H54 (cell line): ENCODE results near the gene DNM2.

ENCODE experiments used
- DNase-seq: peaks from one replicate; pipeline ENCODE4 v3.0.0; 2011; ENCODE audit warnings: low spot score, mixed read lengths; ENCODE audit not compliant: insufficient read length
- FAIRE-seq: peaks from 3 replicates; lab custom pipeline; 2011; peaks lifted over from hg19 to GRCh38; lab: Jason Lieb, UNC
- POLR2A ChIP-seq: IDR thresholded peaks from 2 replicates; pipeline ENCODE4 v1.6.1; 2011; ENCODE audit warnings: low read depth, mild to moderate bottlenecking, low read length

Gene DNM2

DNA sequence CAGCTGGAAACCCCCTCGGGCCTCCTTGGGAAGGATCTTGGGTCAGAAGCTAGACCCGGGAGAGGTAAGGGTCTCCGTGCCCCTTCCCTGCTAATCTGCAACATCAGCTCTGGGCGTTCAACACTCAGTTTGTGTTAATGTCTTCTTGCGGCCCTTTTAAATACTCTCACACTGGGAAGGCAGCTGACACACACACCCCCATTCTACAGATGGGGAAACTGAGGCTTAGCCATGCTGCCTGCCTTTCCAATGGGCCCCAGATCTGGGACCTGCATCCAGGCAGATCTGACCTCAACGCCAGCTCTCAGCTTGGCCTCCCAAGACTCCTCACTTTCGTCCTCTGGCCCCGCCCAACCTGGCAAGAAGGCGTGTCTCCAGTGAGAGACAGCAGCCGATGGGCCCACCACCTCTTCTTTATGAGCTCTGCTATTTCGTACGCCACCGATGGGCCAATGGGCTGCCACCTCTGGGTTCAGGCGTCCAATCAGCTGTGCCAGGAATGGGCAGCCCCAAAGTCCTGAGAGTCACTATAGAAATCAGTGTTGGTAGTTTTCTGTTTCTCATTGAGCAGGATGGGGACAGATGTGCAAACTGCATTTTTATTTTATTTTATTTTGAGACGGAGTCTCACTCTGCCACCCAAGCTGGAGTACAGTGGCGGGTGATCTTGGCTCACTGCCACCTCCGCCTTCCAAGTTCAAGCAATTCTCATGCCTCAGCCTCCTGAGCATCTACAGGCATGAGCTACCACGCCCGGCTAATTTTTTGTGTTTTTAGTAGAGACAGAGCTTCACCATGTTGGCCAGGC lies 43.8 kb downstream of the DNM2 start:
- no peak for DNase-seq
- no peak for FAIRE-seq
- TF ChIP-seq POLR2A, result no peak

DNA sequence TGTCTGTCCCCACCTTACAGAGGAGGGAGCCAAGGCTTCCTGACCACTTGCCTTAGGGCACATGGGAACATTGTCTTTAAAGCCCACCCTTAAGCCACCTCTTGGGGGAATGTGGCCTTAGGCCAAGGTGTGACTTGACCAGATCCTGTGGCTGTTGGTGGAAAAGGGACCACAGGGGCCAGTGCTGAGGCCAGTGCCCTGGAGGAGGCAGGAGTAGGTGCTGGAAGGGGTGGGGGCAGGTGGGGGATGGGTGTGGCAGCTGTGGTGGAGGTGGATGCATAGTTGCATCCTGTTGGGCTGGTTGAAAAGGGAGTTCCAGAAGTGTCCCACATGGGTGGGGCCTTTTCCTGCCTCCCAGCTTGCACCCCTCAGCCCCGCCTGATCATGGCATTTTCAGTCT lies 44.8 kb downstream of the DNM2 start:
- DNase-seq (no peak), FAIRE-seq (no peak)
- no peak for TF ChIP-seq POLR2A

DNA sequence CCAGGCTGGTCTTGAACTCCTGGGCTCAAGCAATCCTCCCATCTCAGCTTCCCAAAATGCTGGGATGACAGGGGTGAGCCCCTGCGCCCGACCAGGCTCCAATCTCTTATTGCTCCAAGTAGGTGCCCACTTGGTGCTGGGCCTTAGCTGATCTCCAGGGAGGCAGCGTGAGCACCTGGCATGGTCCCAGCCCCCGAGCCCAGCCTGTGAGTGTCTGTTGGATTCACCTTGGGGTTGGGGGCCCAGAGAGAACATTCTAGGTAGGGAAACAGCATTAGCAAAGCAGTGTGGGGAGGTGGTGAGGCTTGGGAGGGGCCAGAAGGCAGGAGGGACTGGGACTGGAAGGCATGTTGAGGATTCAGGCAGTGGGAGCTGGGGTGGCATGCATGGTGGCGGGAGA lies 45.5 kb downstream of the DNM2 start:
- no peak for DNase-seq
- no peak for FAIRE-seq
- TF ChIP-seq POLR2A, result no peak

DNA sequence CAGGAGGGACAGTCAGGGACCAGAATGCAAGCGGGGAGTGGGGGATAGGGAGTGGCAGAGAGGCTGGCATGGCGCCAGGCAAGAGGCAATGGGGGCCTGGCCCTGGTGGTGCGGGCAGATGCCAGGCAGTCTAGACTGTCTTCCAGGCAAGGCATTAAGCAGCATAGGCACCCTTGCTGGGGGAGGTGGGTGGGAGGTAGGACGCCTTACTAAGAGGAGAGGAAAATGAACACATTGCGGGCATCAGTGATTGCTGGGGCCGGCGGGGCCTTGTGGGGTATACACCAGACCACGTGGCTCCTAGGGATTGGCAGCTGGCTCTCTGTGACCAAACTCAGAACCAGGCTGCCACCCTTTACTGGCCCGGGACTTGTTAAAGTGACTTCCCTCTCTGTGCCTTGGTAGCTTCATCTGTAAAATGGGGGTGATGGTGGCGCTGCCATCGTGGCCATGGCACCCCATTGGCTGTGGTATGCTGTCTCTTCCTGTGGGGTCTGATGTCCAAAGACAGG lies 46.0 kb downstream of the DNM2 start:
- FAIRE-seq, result no peak
- no peak for DNase-seq
- TF ChIP-seq POLR2A, result no peak

DNA sequence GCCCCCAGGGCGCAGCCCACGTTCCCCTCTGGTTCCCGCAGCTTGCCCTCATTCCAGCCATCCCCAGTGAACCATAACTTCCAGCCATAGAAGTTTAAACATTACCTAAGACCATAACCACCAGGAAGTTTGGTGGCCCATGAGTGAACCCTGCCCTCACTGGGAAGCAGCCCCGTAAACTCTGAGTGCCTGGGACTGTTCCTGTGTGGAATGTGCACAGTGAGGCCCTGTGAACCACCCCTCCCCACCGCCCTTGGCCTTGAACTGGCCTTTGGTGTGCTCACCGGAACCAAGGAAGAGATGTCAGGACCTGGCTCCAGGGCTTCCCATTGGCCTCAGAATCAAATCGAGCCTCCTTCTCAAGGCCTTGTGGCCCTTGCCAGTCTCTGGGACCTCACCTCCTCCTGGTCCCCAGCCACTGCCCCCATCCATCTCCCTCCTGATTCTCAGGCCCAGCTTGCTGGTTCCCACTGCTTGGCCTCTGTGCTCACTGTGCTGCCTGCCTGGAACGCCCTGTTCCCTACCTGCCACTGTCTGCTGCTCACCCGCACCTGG lies 46.5 kb downstream of the DNM2 start:
- FAIRE-seq, result no peak
- TF ChIP-seq POLR2A, result no peak

DNA sequence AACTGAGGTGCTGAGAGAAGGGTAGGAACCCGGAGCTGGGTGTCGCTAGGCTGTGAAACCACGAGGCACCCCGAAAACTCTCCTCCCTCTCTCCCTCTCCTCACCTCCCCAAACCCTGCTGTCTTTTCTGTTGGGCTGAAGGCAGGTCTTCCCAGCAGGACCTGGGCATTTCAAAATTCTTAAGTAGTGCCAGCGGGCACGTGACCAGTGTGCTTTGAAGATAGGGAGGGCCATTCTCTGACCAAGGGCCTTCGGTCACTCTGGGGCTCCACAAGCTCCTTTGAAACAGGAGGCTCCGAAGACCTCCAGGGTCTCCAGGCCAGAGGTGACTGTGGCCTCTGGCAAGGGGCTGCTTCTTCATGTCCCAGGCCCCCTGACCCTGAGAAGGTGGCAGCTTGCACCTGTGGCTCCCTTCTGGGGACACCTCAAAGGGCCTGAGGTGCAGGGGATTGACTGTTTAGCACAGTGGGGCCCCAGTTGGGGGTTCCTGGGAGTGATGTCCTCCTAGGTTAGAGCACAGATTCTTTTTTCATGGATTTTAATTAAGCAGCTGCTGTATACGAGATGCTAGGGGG lies 48.3 kb downstream of the DNM2 start:
- no peak for FAIRE-seq
- TF ChIP-seq POLR2A, result no peak
- DNase-seq, result no peak

More for the DNA sequence above, 46.5 kb downstream of the DNM2 start:
- no peak for DNase-seq

DNA sequence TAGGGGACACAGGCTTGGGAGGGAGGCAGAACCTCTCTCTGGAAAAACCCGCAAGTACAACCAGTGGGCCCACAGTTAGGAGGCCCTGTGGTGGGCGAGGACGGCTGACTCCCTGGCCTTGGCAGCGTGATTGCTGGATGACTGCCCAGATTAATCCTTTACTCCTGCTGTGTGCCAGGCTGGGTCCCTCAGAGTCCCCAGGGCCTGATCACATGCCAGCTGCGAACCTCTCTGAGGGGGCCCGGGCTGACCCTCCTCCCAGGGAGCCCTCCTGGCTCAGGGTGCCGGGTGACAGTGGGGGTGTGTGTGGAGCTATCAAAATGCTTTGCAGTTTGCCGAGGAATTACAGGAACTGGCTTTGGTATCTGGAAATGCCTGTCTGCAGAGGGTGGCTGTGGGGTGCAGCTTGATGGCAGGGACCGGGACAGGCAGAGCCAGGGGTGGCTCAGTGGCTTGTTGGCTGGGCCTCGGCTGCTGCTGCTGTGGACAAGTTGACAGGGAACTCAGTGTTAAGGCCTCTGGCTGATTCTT lies 48.9 kb downstream of the DNM2 start:
- FAIRE-seq (no peak), DNase-seq (peak; percentile 33)
- no peak for TF ChIP-seq POLR2A

DNA sequence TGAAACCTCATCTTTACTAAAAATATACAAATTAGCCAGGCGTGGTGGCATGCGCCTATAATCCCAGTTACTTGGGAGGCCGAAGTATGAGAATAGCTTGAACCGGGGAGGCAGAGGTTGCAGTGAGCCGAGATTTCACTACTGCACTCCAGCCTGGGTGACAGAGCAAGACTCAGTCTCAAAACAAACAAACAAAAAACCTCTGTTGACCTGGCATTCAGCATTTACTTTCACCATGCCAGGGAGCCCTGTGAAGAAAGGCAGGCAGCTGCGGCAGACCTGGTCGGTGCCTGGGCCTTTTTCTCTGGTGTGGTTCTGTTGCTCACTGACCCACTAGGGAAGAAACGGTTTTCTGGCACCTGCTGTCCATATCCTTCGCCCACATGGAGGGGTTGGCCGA lies 49.8 kb downstream of the DNM2 start:
- no peak for DNase-seq
- FAIRE-seq, result no peak
- TF ChIP-seq POLR2A, result no peak

DNA sequence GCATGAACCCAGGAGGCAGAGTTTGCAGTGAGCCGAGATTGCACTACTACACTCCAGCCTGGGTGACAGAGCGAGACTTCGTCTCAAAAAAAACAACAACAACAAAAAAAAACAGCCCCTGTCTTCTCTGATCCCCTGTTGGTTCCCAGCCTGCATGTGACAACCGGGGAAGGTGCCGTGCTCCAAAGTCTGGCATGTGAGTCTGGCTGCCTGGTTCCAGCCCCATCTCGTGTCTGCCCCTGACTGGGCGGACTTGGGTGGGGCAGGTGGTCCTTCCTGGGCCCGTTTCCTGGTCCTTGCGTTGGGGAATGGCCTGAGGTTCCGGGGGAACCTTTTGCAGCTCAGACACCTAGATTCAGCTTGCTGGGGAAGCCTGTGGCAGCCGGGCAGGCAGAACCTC lies 50.5 kb downstream of the DNM2 start:
- no peak for FAIRE-seq
- TF ChIP-seq POLR2A, result no peak
- no peak for DNase-seq

DNA sequence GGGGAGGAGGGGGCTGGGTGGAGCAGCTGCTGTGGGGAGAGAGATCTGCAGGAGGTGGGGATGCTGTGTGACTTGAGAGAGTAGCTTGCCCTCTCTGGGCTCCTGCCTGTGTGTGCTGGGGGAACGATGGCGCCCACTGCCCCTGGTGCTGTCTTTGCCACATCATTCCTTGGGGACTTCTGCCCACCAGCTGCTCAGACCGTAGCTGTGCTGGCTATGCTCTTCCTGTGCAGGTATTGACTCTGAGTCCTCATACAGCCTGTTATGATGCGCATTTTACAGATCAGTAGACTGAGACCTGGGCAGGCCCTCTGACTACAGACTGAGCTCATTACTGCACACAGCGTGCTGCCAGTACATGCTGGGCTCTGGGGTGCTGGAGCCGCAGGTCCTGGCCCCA lies 51.1 kb downstream of the DNM2 start:
- TF ChIP-seq POLR2A, result no peak
- DNase-seq, result no peak
- no peak for FAIRE-seq

DNA sequence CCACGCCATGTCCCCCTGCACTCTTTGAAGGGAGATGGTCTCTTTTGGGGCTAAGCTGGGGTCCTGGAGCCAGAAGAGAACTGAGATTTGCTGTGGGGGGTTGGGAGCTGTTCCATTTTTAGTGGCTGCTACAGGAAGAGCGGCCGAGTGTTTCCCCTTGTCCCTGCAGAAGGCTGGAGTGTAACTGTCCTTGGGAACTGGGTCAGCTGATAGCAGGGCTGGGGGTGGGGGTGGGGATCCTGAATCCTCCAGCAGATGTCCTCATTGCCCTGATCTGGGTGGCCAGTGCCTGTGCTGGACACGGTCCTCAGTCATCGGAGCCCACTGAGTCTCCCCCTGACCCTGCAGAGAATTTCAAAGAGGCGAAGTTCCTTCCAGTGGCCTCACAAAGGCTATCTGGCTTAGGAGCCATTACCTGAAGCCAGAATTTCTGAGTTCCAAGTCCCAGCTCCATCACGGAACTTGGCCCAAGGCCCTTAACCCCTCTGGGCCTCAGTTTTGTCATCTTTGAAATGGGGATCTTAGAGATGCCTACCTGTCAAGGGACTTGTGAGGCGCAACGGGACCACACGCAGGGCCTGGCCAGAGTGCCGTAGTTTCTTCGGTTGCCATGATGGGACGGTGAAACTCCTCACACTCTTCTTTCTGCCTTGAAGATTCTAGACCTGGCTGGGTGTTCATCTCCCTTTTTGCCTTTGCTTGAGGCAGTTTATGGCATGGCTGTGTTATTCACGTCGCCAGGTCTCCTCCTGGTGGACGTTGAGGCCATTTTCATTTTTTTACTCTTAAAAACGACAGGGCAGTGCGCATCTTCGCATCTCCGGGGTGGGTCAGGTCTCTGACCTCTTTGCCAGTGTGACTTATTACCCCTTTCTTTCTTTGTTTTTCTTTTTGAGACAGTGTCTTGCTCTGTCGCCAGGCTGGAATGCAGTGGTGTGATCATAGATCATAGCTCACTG lies 51.9 kb downstream of the DNM2 start:
- TF ChIP-seq POLR2A, result no peak
- FAIRE-seq (no peak), DNase-seq (no peak)

DNA sequence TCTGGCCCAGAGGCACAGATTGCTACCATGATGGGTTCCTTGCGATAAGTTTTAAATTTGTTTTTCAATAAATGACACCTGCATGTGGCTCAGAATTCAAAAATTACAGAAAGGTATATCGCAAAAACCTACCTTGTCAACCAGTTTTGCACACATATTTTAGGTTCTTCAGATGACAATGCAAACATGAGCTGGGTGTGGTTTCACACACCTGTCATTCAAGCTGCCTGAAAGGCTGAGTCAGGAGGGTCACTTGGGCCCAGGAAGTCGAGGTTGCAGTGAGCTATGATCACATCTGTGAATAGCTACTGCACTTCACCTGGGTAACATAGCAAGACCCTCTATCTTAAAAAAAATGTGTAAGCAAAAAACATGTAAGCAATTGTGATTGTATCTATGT lies 56.1 kb downstream of the DNM2 start:
- TF ChIP-seq POLR2A, result no peak
- FAIRE-seq (no peak), DNase-seq (no peak)

DNA sequence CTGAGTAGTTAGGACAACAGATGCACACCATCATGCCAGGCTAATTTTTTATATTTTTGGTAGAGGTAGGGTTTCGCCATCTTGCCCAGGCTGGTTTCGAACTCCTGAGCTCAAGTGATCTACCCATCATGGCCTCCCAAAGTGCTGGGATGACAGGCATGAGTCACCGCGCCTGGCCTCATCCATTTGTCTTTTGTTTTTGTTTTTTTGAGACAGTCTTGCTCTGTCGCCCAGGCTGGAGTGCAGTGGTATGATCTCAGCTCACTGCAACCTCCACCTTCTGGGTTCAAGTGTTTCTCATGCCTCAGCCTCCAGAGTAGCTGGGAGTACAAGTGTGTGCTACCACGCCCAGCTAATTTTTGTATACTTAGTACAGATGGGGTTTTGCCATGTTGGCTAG lies 57.0 kb downstream of the DNM2 start:
- FAIRE-seq, result no peak
- TF ChIP-seq POLR2A, result no peak
- DNase-seq, result no peak
